ENCODE results near the gene NUP210.

DNA sequence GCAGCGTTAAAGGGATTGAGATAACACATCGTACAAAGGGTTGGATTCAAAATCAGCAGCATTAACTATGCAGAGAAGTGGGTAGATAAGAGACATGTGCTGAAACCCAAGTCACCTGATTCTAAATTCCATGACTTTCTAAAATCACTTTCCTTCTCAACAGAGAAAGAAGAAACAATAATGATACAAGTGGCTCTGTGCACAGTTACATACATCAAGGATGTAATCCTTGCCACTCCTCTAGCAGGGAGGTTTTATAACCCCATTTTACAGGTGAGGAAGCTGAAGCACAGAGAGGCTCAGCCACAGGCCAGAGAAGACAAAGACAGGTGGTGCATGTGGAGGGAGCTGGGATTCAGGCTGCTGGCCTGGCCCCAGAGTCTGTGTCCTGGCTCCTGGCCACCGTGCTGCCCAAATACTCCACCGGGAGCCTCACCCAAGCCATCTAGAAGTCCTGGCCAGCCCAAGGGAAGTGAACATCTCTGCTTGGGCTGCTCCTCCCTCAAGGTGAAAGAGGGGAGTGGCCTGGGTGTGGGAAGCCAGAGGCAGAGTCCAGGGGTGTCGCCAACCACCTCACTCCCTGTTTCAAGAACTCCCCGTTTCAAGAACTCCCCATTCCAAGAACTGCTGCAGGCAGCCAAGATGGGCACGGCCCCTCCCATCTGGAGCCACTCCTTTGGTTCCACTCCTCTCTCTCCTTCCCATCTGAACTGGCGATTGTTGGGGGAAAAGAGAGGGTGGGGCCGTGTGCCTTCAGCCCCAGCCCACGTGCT is 147.1 kb downstream of the NUP210 start:
- TF ChIP-seq TAF1 (conservative IDR thresholded peaks at IDR 0.05) (no peak), GABPA (IDR thresholded peaks at IDR 0.05 in 1 of 2, conservative IDR thresholded peaks at IDR 0.05 in 1 of 2) (no peak), EGR1 (IDR thresholded peaks at IDR 0.05; ENCODE audit: low read depth in 2 of 2) (no peak), SP1 (IDR thresholded peaks at IDR 0.05) (no peak), NR2F2 (IDR thresholded peaks at IDR 0.05) (no peak), RAD21 (IDR thresholded peaks at IDR 0.05) (no peak), YY1 (IDR thresholded peaks at IDR 0.05) (no peak), JUND (IDR thresholded peaks at IDR 0.05) (no peak), FOXA1 (IDR thresholded peaks at IDR 0.05) (no peak), HNF4A (conservative IDR thresholded peaks at IDR 0.05) (no peak)
- TF ChIP-seq, protein P1, sequence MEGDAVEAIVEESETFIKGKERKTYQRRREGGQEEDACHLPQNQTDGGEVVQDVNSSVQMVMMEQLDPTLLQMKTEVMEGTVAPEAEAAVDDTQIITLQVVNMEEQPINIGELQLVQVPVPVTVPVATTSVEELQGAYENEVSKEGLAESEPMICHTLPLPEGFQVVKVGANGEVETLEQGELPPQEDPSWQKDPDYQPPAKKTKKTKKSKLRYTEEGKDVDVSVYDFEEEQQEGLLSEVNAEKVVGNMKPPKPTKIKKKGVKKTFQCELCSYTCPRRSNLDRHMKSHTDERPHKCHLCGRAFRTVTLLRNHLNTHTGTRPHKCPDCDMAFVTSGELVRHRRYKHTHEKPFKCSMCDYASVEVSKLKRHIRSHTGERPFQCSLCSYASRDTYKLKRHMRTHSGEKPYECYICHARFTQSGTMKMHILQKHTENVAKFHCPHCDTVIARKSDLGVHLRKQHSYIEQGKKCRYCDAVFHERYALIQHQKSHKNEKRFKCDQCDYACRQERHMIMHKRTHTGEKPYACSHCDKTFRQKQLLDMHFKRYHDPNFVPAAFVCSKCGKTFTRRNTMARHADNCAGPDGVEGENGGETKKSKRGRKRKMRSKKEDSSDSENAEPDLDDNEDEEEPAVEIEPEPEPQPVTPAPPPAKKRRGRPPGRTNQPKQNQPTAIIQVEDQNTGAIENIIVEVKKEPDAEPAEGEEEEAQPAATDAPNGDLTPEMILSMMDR (IDR thresholded peaks at IDR 0.05; ENCODE audit: low read depth, low read length, missing input control): no peak
- TF ChIP-seq, protein P2, sequence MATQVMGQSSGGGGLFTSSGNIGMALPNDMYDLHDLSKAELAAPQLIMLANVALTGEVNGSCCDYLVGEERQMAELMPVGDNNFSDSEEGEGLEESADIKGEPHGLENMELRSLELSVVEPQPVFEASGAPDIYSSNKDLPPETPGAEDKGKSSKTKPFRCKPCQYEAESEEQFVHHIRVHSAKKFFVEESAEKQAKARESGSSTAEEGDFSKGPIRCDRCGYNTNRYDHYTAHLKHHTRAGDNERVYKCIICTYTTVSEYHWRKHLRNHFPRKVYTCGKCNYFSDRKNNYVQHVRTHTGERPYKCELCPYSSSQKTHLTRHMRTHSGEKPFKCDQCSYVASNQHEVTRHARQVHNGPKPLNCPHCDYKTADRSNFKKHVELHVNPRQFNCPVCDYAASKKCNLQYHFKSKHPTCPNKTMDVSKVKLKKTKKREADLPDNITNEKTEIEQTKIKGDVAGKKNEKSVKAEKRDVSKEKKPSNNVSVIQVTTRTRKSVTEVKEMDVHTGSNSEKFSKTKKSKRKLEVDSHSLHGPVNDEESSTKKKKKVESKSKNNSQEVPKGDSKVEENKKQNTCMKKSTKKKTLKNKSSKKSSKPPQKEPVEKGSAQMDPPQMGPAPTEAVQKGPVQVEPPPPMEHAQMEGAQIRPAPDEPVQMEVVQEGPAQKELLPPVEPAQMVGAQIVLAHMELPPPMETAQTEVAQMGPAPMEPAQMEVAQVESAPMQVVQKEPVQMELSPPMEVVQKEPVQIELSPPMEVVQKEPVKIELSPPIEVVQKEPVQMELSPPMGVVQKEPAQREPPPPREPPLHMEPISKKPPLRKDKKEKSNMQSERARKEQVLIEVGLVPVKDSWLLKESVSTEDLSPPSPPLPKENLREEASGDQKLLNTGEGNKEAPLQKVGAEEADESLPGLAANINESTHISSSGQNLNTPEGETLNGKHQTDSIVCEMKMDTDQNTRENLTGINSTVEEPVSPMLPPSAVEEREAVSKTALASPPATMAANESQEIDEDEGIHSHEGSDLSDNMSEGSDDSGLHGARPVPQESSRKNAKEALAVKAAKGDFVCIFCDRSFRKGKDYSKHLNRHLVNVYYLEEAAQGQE (IDR thresholded peaks at IDR 0.05): no peak
- TF ChIP-seq, protein P3, sequence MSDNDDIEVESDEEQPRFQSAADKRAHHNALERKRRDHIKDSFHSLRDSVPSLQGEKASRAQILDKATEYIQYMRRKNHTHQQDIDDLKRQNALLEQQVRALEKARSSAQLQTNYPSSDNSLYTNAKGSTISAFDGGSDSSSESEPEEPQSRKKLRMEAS (IDR thresholded peaks at IDR 0.05): no peak
- TF ChIP-seq, protein P4, sequence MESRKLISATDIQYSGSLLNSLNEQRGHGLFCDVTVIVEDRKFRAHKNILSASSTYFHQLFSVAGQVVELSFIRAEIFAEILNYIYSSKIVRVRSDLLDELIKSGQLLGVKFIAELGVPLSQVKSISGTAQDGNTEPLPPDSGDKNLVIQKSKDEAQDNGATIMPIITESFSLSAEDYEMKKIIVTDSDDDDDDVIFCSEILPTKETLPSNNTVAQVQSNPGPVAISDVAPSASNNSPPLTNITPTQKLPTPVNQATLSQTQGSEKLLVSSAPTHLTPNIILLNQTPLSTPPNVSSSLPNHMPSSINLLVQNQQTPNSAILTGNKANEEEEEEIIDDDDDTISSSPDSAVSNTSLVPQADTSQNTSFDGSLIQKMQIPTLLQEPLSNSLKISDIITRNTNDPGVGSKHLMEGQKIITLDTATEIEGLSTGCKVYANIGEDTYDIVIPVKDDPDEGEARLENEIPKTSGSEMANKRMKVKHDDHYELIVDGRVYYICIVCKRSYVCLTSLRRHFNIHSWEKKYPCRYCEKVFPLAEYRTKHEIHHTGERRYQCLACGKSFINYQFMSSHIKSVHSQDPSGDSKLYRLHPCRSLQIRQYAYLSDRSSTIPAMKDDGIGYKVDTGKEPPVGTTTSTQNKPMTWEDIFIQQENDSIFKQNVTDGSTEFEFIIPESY (IDR thresholded peaks at IDR 0.05): no peak

All from liver (tissue), 3 donors.